IPS DF 6.9 (cell line): ENCODE data around the gene HBQ1.
"Not testable (repeated sequence)": the region's sequence is repeated elsewhere in the genome, so short reads cannot be mapped to it uniquely, and the experiment has no call there.

Source experiments
- DNase-seq: peaks from one replicate; pipeline ENCODE4 v3.0.0-alpha.2; 2013; ENCODE audit warnings: low read depth, low spot score
- H3K27ac ChIP-seq: one replicate; pipeline ENCODE4 v1.5.1; 2013; ENCODE audit warnings: low read length, control low read depth
- H3K27me3 ChIP-seq: 2 replicates; pipeline ENCODE4 v1.6.1; 2013; ENCODE audit warnings: mild to moderate bottlenecking, low read length; ENCODE audit not compliant: control insufficient read depth, insufficient read depth
- H3K36me3 ChIP-seq: 2 replicates; pipeline ENCODE4 v1.6.1; 2013; ENCODE audit warnings: low read length; ENCODE audit not compliant: control insufficient read depth, insufficient read depth
- H3K4me1 ChIP-seq: 2 replicates; pipeline ENCODE4 v1.6.1; 2013; ENCODE audit warnings: low read length; ENCODE audit not compliant: control insufficient read depth, insufficient read depth
- H3K4me3 ChIP-seq: 2 replicates; pipeline ENCODE4 v1.5.1; 2013; ENCODE audit warnings: mild to moderate bottlenecking, low read length
- H3K9me3 ChIP-seq: 2 replicates; pipeline ENCODE4 v1.6.1; 2013; ENCODE audit warnings: low read length, inconsistent platforms; ENCODE audit not compliant: control insufficient read depth, insufficient read depth
- WGBS: extraction: QIAGEN DNeasy Blood & Tissue Kit; methylation state at CpG from one replicate; pipeline ENCODE4 v1.1.7; 2013; ENCODE audit warnings: mixed read lengths, missing lambda C conversion rate; ENCODE audit not compliant: insufficient read length, insufficient coverage; 5-methylcytosine and 5-hydroxymethylcytosine counted together

The HBQ1 gene

GRCh38 chr16:176477-177382 lies 3.5 kb upstream of the HBQ1 start, which contains the start of gene HBA1:
Gene HBA1 (plus strand): TSS chr16:176680. CDS start chr16:176717, 37 bp downstream.
- not testable (repeated sequence) for DNase-seq, H3K27ac ChIP-seq, H3K9me3 ChIP-seq, H3K36me3 ChIP-seq, H3K4me1 ChIP-seq, H3K4me3 ChIP-seq
- H3K27me3 ChIP-seq, result peaks cover 50% of the 10 kb centered on the region
- no CpG with 5 or more reads among the region's 88 CpGs for WGBS

- Histone ChIP-seq H3K4me3 (no peak overlapping the region), H3K4me1 (peaks cover 4% of the 10 kb centered on the region; the same call in 1 of the 2 replicates), H3K27ac (no peak overlapping the region), H3K9me3 (no peaks in the 10 kb centered on the region), H3K27me3 (peaks cover 48% of the 10 kb centered on the region), H3K36me3 (peaks cover 3% of the 10 kb centered on the region; the same call in 1 of the 2 replicates)
- DNase-seq, result no peak
- no CpG with 5 or more reads among the region's 13 CpGs for WGBS
Observed at GRCh38 chr16:177394-177822, 2.9 kb upstream of the HBQ1 start.

- no CpG with 5 or more reads among the region's 11 CpGs for WGBS
Observed at GRCh38 chr16:177981-178667, 2.1 kb upstream of the HBQ1 start.

GRCh38 chr16:178668-179015 lies 1.6 kb upstream of the HBQ1 start:
- no CpG with 5 or more reads among the region's 11 CpGs for WGBS
- Histone ChIP-seq H3K4me1 (peaks cover 4% of the 10 kb centered on the region; the same call in 1 of the 2 replicates), H3K9me3 (no peaks in the 10 kb centered on the region), H3K4me3 (no peak overlapping the region), H3K27ac (no peak overlapping the region), H3K36me3 (peaks cover 3% of the 10 kb centered on the region; the same call in 1 of the 2 replicates), H3K27me3 (peaks cover 46% of the 10 kb centered on the region)
- DNase-seq, result no peak

More at GRCh38 chr16:177981-178667, 2.1 kb upstream of the HBQ1 start:
- peaks cover 3% of the 10 kb centered on the region; the same call in 1 of the 2 replicates for H3K36me3 ChIP-seq
- H3K4me1 ChIP-seq, result peaks cover 4% of the 10 kb centered on the region; the same call in 1 of the 2 replicates
- H3K27me3 ChIP-seq, result peaks cover 48% of the 10 kb centered on the region
- no peak for DNase-seq
- H3K4me3 ChIP-seq, result no peak overlapping the region
- no peaks in the 10 kb centered on the region for H3K9me3 ChIP-seq
- H3K27ac ChIP-seq, result no peak overlapping the region

GRCh38 chr16:179211-180092 lies 807 bp upstream of the HBQ1 start:
- no CpG with 5 or more reads among the region's 17 CpGs for WGBS
- Histone ChIP-seq H3K4me1 (peaks cover 3% of the 10 kb centered on the region; the same call in 1 of the 2 replicates), H3K27ac (no peak overlapping the region), H3K27me3 (peaks cover 43% of the 10 kb centered on the region), H3K9me3 (no peaks in the 10 kb centered on the region), H3K4me3 (no peak overlapping the region), H3K36me3 (no peaks in the 10 kb centered on the region; the same call in 1 of the 2 replicates)
- no peak for DNase-seq

- DNase-seq, result peak; percentile 71
- H3K27ac ChIP-seq, result no peak overlapping the region
- no peaks in the 10 kb centered on the region for H3K9me3 ChIP-seq
- no CpG with 5 or more reads among the region's 89 CpGs for WGBS
- peaks cover 30% of the 10 kb centered on the region for H3K27me3 ChIP-seq
- peaks cover 3% of the 10 kb centered on the region; the same call in 1 of the 2 replicates for H3K4me1 ChIP-seq
- H3K4me3 ChIP-seq, result peak overlapping the region; percentile 12; the same call in 1 of the 2 replicates
- H3K36me3 ChIP-seq, result no peaks in the 10 kb centered on the region; the same call in 1 of the 2 replicates
Observed at GRCh38 chr16:180681-181564, 664 bp downstream of the HBQ1 start.

GRCh38 chr16:181565-182021 lies 1.3 kb downstream of the HBQ1 start:
- H3K4me3 ChIP-seq, result no peak overlapping the region
- H3K27me3 ChIP-seq, result peaks cover 28% of the 10 kb centered on the region
- H3K27ac ChIP-seq, result no peak overlapping the region
- peaks cover 3% of the 10 kb centered on the region; the same call in 1 of the 2 replicates for H3K4me1 ChIP-seq
- no CpG with 5 or more reads among the region's 22 CpGs for WGBS
- no peak for DNase-seq
- H3K36me3 ChIP-seq, result no peaks in the 10 kb centered on the region; the same call in 1 of the 2 replicates
- H3K9me3 ChIP-seq, result no peaks in the 10 kb centered on the region

- H3K27ac ChIP-seq, result no peak overlapping the region
- no CpG with 5 or more reads among the region's 7 CpGs for WGBS
- H3K9me3 ChIP-seq, result no peaks in the 10 kb centered on the region
- peaks cover 17% of the 10 kb centered on the region for H3K27me3 ChIP-seq
- DNase-seq, result no peak
- H3K4me3 ChIP-seq, result no peak overlapping the region
- peaks cover 4% of the 10 kb centered on the region for H3K36me3 ChIP-seq
- peaks cover 3% of the 10 kb centered on the region; the same call in 1 of the 2 replicates for H3K4me1 ChIP-seq
Observed at GRCh38 chr16:183005-183404, 2.7 kb downstream of the HBQ1 start.

- peaks cover 3% of the 10 kb centered on the region; the same call in 1 of the 2 replicates for H3K4me1 ChIP-seq
- peaks cover 20% of the 10 kb centered on the region for H3K36me3 ChIP-seq
- H3K9me3 ChIP-seq, result no peaks in the 10 kb centered on the region
- H3K27me3 ChIP-seq, result no peaks in the 10 kb centered on the region; the same call in 1 of the 2 replicates
- DNase-seq, result no peak
- whole genome bisulfite sequencing, result no CpG with 5 or more reads among the region's 13 CpGs
- no peak overlapping the region for H3K4me3 ChIP-seq
- H3K27ac ChIP-seq, result no peak overlapping the region
Observed at GRCh38 chr16:185213-185612, 5.0 kb downstream of the HBQ1 start.
